ENCODE data around the gene MGAT1. TPM values are rescaled to one million over a fixed set of nuclear protein-coding genes. Genes with fewer than 3 reads are reported as not detected.
A peak's percentile ranks its signal among the peaks of the same experiment; 100 is the strongest.

The MGAT1 gene
- total and polyA plus RNA-seq, 2 of the 8 experiments (the other 6 are each of a cell fraction or from before 2014, with no cell fraction given) = 66.8 to 77.0 TPM

- TF ChIP-seq RAD21 (IDR thresholded peaks at IDR 0.05 in 1 of 2, conservative IDR thresholded peaks at IDR 0.05 in 1 of 2; ENCODE audit: low read depth in 2 of 2, low read length in 2 of 2) = no peak
- no peak for TF ChIP-seq SIX5 (IDR thresholded peaks at IDR 0.05; ENCODE audit: low read depth, low read length)
- TF ChIP-seq CEBPB (IDR thresholded peaks at IDR 0.05; ENCODE audit: low read depth, low read length) = no peak
- TF ChIP-seq KDM5A (IDR thresholded peaks at IDR 0.05; ENCODE audit: low read length) = no peak
- TF ChIP-seq SP4 (IDR thresholded peaks at IDR 0.05; ENCODE audit: low read length) = 0 out of 2 replicates have a peak, but pooled peaks have one; percentile 18
- TF ChIP-seq HDAC2 (IDR thresholded peaks at IDR 0.05; ENCODE audit: borderline replicate concordance in 1 of 2, low read depth in 2 of 2, low read length in 2 of 2) = no peak
- no peak for TF ChIP-seq CHD1 (IDR thresholded peaks at IDR 0.05; ENCODE audit: low read depth, low read length)
- TF ChIP-seq USF2 (IDR thresholded peaks at IDR 0.05; ENCODE audit: low read length) = peak; percentile 19; the same call in 1 of the 2 replicates
- no peak for TF ChIP-seq CHD2 (IDR thresholded peaks at IDR 0.05; ENCODE audit: low read length)
- TF ChIP-seq EGR1 (IDR thresholded peaks at IDR 0.05; ENCODE audit: borderline replicate concordance, low read depth, low read length) = no peak
- TF ChIP-seq SRF (IDR thresholded peaks at IDR 0.05; ENCODE audit: low read depth, low read length) = no peak
- no peak for TF ChIP-seq CTCF (IDR thresholded peaks at IDR 0.05; ENCODE audit: control extremely low read depth in 1 of 3, insufficient read depth in 1 of 3, low read depth in 1 of 3, low read length in 3 of 3)
- no peak for TF ChIP-seq EZH2 (IDR thresholded peaks at IDR 0.05; ENCODE audit: low read depth, low read length, severe bottlenecking)
- TF ChIP-seq CBX8 (IDR thresholded peaks at IDR 0.05; ENCODE audit: borderline replicate concordance, low read depth, low read length) = no peak
- no peak for TF ChIP-seq RXRA (IDR thresholded peaks at IDR 0.05; ENCODE audit: insufficient read depth, low read depth, low read length)
- TF ChIP-seq ASH2L (IDR thresholded peaks at IDR 0.05; ENCODE audit: low read length) = peak; percentile 40
- TF ChIP-seq SIN3A (conservative IDR thresholded peaks at IDR 0.05 in 1 of 2, IDR thresholded peaks at IDR 0.05 in 1 of 2; ENCODE audit: low read depth in 1 of 2, low read length in 2 of 2) = no peak; a peak in 3 of 4 replicates
- TF ChIP-seq ATF2 (IDR thresholded peaks at IDR 0.05; ENCODE audit: low read length) = no peak
Measured at GRCh38 chr5:180809403-180810209, 7.0 kb upstream of the MGAT1 start (continued).
